Mucosa of gallbladder (tissue), 1 donor: ENCODE measurements around the gene SLC26A5. TPM values are rescaled to one million over a fixed set of nuclear protein-coding genes. Genes with fewer than 3 reads are reported as not detected.
"Not testable (repeated sequence)": the region's sequence is repeated elsewhere in the genome, so short reads cannot be mapped to it uniquely, and the experiment has no call there.

ENCODE experiments used
- DNase-seq: peaks from one replicate; pipeline ENCODE4 v3.0.0-alpha.2; 2020; ENCODE audit warnings: low spot score
- total RNA-seq: library from RNA; stranded (reverse); gene quantifications from one replicate; pipeline ENCODE4 v1.2.1, GENCODE V29; 2021
- donor health status: DM: no; HTN: no; CAD: no.

SLC26A5 gene
- total RNA-seq, 1 donor from 2014 or later = 0.23 TPM

DNA sequence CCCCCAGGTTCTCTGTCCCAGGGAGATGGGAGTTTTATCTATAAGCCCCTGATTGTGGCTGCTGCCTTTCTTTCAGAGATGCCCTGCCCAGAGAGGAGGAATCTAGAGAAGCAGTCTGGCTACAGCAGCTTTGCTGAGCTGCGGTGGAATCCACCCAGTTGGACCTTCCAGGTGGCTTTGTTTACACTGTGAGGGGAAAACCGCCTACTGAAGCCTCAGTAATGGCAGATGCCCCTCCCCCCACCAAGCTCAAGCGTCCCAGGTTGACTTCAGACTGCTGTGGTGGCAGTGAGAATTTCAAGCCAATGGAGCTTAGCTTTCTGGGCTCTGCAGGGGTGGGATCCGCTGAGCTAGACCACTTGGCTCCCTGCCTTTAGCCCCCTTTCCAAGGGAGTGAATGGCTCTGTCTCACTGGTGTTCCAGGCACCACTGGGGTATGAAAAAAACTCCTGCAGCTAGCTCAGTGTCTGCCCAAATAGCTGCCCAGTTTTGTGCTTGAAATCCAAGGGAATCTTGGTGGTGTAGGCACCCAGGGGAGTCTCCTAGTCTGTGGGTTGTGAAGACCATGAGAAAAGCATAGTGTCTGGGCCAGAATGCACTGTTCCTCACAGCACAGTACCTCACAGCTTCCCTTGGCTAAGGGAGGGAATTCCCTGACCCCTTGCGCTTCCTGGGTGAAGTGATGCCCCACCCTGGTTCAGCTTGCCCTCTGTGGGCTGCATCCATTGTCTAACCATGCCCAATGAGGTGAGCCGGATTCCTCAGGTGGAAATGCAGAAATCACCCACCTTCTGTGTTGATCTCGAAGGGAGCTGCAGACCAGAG lies 40.0 kb downstream of the SLC26A5 start:
- not testable (repeated sequence) for DNase-seq

DNA sequence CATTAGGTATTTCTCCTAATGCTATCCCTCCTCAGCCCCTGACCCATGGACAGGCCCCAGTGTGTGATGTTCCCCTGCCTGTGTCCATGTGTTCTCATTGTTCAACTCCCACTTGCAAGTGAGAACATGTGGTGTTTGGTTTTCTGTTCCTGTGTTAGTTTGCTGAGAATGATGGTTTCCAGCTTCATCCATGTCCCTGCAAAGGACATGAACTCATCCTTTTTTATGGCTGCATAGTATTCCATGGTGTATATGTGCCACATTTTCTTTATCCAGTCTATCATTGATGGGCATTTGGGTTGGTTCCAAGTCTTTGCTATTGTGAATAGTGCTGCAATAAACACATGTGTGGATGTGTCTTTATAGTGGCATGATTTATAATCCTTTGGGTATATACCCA lies 46.3 kb downstream of the SLC26A5 start:
- not testable (repeated sequence) for DNase-seq

DNA sequence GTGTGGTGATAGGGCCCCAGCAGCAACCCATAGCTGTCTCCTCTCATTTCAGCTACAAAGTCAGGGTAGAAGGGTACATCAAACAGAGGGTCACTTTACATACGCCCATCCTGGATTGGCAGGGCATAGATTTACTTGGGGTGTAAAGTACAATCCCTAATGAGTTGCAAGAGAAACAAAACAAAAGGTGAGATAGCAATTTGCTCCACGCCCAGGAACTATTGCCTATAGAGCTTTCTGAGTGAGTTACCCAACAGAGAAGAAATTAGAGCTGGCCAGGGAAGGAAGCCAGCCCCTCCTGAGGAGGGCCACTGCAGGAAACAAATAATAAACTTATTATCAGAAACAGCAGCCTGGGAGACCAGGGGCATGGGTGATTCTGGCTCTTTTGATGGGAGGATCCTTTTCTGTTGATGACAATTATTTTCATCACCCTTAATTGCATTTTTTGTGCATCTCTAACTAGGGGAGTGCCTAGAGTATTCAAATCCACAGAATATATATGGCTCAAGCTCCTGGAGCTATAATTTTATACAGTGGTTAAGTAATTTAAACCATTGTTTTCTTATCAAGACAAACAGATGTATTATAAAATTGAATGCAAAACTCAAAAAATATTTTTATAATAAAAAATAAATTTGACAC lies 47.4 kb downstream of the SLC26A5 start:
- no peak for DNase-seq

GRCh38 chr7:103396471-103396870 lies 49.5 kb downstream of the SLC26A5 start:
- DNase-seq = no peak

- no peak for DNase-seq
Observed at GRCh38 chr7:103395071-103395470, 50.9 kb downstream of the SLC26A5 start.

DNA sequence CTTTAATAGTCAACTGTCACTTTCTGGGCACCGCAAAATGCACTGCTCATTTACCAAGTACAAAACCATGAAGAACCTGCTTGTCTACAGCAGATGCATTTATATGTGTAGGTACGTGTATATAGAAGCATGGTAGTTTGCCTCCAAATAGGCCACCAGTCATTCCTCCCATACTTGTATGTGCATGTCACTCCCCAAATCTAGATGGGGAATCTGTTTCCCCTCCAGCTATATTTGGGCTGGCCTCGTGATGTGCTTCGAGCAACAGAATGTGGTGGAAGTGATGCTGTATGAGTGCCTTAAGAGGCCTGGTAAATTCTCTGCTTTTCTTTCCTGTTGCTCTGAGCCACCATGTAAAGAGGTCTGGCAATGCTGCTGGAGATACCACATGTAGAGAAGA lies 51.4 kb downstream of the SLC26A5 start:
- no peak for DNase-seq

DNA sequence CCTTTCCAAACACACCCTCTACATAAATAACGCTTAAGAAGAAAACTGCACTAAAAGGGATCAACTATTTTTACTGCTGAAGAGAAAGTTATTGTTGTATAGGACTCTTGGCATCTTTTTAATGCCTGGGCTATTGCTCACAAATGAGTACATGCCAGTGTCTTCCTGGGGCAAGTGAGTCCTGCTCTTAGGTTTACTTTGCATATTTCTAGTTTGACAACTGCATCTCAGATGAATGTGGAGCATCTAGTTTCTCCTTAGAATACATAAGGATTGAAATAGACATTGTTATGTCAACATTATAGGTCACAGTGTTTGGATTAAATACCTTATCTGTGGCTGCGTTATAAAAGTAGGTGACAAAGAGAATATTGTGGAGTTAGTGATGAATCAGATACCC lies 54.0 kb downstream of the SLC26A5 start:
- DNase-seq = no peak

GRCh38 chr7:103391150-103391549 lies 54.9 kb downstream of the SLC26A5 start:
- DNase-seq = no peak

- no peak for DNase-seq
Observed at GRCh38 chr7:103389263-103389662, 56.7 kb downstream of the SLC26A5 start.

GRCh38 chr7:103388469-103389140 lies 57.4 kb downstream of the SLC26A5 start:
- no peak for DNase-seq

DNA sequence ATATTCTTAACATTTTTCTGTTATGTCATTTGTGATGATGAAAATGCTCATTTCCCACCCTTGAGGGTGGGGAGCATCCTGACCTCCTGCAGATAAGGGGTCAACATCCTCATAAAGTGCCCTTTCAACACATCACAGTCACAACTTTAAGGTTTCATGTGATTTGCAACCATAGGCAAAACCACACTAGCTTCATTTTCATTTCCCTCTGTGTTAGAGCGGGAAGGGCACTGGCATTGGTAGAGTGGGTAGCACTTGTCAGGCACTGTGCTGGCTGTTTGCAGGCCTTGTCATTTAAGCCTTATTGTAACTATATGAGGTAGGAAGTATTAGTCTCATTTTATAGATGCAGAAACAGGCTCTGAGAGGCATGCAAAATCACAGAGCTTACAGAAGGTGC lies 58.8 kb downstream of the SLC26A5 start:
- no peak for DNase-seq

DNA sequence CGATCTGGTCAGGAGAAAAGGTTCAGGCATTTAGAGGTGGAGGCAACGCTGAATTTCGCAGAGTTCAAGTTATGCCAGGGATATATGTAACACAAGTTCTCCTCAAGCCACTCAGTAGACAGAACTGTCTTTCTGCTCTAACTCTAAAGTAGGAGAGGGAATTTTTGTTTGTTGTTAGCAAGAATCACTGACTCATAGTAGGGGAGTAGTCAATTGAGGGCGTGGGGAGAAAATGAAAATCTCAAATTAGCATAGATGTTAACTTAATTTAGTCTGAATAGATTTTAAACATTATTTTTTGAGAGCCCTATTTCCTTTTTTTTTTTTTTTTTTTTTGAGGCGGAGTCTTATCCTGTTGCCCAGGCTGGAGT lies 64.0 kb downstream of the SLC26A5 start:
- no peak for DNase-seq

GRCh38 chr7:103381280-103382031 lies 64.6 kb downstream of the SLC26A5 start:
- no peak for DNase-seq

DNA sequence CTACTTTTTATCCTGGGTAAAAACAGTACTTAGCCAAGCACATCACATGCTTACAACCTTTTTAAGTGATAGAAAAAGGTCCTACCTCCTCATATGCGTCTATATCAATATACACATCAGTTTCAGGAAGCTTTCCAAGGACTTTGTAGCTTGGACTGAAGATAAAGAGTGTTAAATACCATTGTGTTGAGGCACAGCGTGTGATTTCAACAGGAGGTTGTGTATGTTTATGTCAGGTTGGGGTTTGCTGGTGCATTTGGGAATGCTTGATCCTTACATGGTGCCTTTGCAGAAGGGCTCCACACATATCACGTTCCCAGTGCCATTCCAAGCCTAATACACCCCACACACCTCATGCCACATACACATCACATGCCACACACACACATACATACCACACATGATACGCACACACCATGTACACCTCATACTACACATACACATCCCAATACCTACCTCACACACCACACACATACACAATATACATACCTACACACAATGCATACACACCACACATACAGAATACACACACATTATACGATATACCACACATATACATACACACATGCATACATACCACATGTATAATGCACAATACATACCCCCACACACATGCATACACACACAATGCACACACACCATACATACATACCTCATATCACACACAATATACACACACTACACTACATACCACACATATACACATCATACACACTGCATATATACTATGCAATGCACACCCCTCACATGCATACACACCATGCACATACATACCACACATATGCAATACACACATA lies 65.4 kb downstream of the SLC26A5 start:
- DNase-seq = no peak

- DNase-seq = no peak
Observed at GRCh38 chr7:103379270-103379975, 66.6 kb downstream of the SLC26A5 start.

GRCh38 chr7:103373866-103374643 lies 72.0 kb downstream of the SLC26A5 start:
- no peak for DNase-seq

DNA sequence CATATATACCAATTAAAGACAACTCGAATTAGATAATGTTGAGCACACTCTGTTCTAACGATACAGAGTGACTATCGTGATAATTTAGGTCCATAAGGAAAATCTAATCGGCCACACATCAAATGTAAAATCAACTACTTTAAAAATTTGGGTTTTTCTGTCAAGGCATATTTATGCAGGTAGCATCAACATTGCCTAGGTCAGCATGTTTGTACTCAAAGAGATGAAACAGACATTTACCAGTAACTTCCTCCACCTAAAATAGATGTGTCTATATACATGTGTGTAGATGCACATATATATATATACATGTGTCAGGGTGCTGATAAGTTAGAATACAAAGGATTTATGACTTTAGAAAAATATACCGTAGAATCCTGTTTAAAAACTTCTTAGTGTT lies 76.6 kb downstream of the SLC26A5 start:
- no peak for DNase-seq

DNA sequence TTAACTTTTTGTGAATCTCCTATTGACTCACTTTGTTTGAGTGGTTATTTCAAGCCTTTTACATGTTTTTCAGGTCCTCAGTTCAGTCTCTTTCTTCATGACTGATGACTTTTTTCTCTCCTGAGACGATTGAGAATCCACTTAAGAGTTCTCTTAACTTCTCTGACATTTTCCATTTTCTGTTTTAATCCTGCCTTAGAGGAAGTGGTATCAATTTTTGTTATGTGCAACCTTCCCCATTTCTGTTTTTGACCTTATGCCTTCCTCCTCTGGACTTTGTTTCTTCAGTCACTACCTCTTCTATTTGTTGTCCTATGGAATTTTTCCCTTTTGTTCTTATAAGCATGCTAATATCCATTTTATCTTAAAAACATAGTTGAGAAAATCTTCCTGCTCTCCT lies 96.2 kb downstream of the SLC26A5 start:
- DNase-seq = no peak

DNA sequence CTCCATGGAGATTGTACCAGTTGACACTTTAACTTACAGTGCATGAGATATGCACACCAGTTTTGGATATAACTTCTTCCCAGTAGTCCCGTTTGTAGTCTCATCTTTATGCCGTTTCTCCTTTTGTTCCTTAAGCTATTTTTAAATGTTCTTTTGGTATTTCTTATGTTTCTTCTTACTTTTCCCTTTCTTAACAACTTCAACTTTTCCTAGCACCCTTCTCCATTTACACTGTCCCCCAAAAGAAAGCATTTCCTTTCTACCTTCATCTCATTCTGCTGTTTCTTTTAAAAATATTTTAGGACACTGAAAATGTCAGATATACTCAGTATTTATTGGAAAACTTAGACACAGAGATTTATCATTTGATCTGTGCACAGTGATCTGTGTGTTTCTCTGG lies 97.0 kb downstream of the SLC26A5 start:
- DNase-seq = no peak

GRCh38 chr7:103348452-103348851 lies 97.6 kb downstream of the SLC26A5 start:
- DNase-seq = no peak
